Glutamatergic neuron (in vitro differentiated cells): ENCODE data around the gene ALDH18A1. TPM values are rescaled to one million over a fixed set of nuclear protein-coding genes. Genes with fewer than 3 reads are reported as not detected.

Experiments used
- DNase-seq: peaks from one replicate; pipeline ENCODE4 v3.0.0; 2022
- H3K27ac Mint-ChIP-seq: one replicate; pipeline ENCODE4 v1.8.0; 2020; ENCODE audit warnings: mild to moderate bottlenecking, mixed read lengths, inconsistent platforms; ENCODE audit not compliant: unreplicated experiment
- H3K27me3 Mint-ChIP-seq: one replicate; pipeline ENCODE4 v1.8.0; 2020; ENCODE audit warnings: mild to moderate bottlenecking, moderate library complexity, mixed read lengths, inconsistent platforms; ENCODE audit not compliant: unreplicated experiment
- H3K36me3 Mint-ChIP-seq: one replicate; pipeline ENCODE4 v1.8.0; 2020; ENCODE audit warnings: mild to moderate bottlenecking, mixed read lengths, inconsistent platforms; ENCODE audit not compliant: unreplicated experiment
- H3K4me1 Mint-ChIP-seq: one replicate; pipeline ENCODE4 v1.8.0; 2020; ENCODE audit warnings: mild to moderate bottlenecking, low read depth, mixed read lengths, inconsistent platforms; ENCODE audit not compliant: unreplicated experiment
- H3K4me3 Mint-ChIP-seq: one replicate; pipeline ENCODE4 v1.8.0; 2020; ENCODE audit warnings: mild to moderate bottlenecking, mixed read lengths, inconsistent platforms; ENCODE audit not compliant: unreplicated experiment
- H3K9me3 Mint-ChIP-seq: one replicate; pipeline ENCODE4 v1.8.0; 2020; ENCODE audit warnings: mild to moderate bottlenecking, moderate library complexity, mixed read lengths, inconsistent platforms; ENCODE audit not compliant: unreplicated experiment
- CTCF ChIP-seq: fragments of 200-600 bp; sonication (generic); IDR thresholded peaks from one replicate; pipeline ENCODE4 v1.5.0; 2021; ENCODE audit not compliant: partially characterized antibody, unreplicated experiment
- total RNA-seq: library from RNA; stranded (reverse); fragmentation: NEBNext Ultra II Directional; extraction: Animal tissue kit (Norgen Biotek cat#: 25700); gene quantifications from one replicate; pipeline ENCODE4 v1.2.1, GENCODE V29; 2021; ENCODE audit not compliant: unreplicated experiment

The ALDH18A1 gene
- total RNA-seq, 1 donor from 2014 or later, result 32.2 TPM

- peaks cover 16% of the 10 kb centered on the region for H3K27me3 Mint-ChIP-seq
- no peak for DNase-seq
- H3K36me3 Mint-ChIP-seq, result no peaks in the 10 kb centered on the region
- peak overlapping the region; percentile 45 for H3K27ac Mint-ChIP-seq
- TF ChIP-seq CTCF, result no peak
- H3K9me3 Mint-ChIP-seq, result peaks cover 21% of the 10 kb centered on the region
- peak overlapping the region; percentile 64 for H3K4me3 Mint-ChIP-seq
- peaks cover 43% of the 10 kb centered on the region for H3K4me1 Mint-ChIP-seq
Observed at GRCh38 chr10:95556994-95557767, 99.3 kb downstream of the ALDH18A1 start.

Other genes starting within 250 kb of the ALDH18A1 start
- gene SORBS1, start 95.3 kb downstream of the ALDH18A1 start, total RNA-seq, result 221 TPM
- 14.7 TPM for gene TCTN3, start 37.2 kb upstream of the ALDH18A1 start, total RNA-seq
- gene ENTPD1, start 99.5 kb upstream of the ALDH18A1 start, total RNA-seq, result not detected